A204.1 (cell line): ENCODE results near the gene SERPINA1.
"Not testable (repeated sequence)": the region's sequence is repeated elsewhere in the genome, so short reads cannot be mapped to it uniquely, and the experiment has no call there.

Source experiments
- FAIRE-seq: peaks from 2 replicates; lab custom pipeline; 2012; peaks lifted over from hg19 to GRCh38; lab: Jason Lieb, UNC

Gene SERPINA1

DNA sequence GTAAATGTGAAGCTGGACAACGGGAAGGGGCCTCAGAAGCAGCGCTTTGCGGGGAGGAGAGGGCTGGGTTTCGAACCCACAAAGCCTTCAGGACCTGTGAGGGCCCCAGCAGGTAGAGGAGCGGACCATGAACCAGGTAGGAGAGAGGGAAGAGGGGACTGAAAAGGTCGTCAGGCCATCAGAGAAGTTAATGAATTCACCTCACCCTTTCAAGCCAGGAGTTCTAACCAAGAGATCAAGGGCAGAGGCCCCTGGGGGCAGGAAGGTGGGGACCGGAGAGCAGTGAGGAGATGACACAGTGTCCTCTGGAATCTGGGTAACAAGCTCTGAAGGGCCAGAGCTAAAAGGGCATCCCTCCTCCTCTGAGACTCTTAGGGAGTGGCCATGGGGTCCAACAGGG is 19.4 kb downstream of the SERPINA1 start:
- FAIRE-seq = no peak

DNA sequence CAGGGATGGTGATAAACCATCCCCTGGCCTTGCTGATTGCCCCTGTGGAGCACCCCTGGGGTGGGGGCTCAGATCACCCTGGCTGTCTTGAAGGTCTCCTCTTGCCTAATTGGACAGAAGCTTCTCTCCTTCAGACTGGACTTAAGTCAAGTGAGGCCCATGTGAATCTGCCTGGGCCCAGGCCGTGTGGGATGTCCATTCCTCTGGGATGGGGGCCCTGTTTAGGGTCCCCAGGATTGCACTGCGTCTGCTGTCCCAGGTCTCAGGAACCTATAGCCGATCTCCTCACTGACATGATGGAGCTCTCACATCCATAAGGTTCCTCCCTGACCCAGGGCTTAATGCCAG is 20.2 kb downstream of the SERPINA1 start:
- no peak for FAIRE-seq

DNA sequence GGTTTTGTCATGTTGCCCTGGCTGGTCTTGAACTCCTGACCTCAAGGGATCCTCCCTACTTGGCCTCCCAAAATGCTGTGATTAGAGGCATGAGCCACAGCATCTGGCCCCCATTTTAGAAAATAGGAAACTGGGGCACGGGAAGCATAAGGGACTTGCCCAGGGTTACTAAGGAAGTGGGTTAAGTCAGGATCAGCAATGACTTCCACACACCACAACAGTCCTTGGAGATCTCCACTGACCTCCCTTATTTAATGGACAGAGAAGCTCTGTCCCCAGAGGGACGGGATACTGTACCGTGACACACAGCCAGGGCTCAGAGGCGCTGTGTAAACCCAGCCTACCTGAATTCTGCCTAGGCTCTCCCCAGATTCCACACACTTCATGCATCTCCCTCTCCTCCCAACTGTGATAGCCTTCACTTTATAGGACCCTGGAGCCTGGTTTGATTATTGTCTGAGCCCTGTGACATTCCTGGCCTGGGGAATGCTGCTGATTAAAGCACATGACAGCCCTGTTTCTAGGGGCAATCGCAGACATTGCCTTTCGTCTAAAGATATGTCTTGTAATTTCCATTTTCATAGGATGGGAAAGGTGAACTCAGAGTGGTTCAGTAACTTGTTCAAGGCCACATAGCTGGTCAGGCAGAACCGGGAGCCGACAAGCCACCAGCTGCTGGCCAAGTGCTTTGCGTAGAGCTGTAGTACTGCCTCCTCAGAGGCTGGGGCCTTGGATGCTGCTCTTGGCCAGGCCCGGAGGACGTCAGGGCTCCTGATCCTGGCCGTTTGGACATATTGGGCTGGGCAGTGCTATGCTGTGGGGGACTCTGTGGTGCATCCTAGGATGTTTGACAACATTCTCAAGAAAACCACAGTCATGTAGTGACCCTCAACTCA is 20.8 kb downstream of the SERPINA1 start:
- no peak for FAIRE-seq

DNA sequence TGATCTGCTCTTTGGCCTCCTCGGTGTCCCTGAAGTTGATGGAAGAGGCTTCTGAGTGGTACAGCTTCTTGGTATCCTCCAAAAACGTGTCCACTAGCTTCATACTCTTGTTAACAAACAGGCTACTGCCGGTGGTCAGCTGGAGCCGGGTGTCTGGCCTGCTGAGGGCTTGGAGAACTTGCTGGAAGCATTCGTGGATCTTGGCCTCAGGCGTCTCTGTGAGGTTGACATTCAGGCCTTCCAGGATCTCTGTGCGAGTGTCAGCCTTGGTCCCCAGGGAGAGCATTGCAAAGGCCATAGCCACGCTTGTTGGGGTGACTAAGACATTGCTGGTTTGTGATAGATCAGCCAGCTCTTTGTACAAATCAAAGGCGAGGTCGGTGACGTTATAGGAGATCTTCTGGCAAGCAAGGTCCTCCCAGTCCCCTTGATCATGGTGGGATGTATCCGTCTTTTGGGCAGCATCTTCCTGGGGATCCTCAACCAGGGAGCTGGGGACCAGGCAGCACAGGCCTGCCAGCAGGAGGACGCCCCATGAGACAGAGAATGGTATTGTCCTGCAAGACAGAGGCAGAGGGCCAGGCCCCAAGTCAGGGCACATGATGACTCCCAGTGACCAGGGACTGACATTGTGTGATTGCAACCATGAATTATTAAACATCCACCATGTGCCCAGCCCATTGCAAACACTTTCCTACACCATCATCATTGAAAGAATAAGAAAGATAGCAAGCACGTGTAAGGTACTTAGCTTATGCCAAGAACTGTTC is 22.1 kb downstream of the SERPINA1 start, which contains the start of gene SERPINA2:
Gene SERPINA2 (minus strand): TSS at position 553 of the 770 bp plus-strand sequence.
- FAIRE-seq = no peak

DNA sequence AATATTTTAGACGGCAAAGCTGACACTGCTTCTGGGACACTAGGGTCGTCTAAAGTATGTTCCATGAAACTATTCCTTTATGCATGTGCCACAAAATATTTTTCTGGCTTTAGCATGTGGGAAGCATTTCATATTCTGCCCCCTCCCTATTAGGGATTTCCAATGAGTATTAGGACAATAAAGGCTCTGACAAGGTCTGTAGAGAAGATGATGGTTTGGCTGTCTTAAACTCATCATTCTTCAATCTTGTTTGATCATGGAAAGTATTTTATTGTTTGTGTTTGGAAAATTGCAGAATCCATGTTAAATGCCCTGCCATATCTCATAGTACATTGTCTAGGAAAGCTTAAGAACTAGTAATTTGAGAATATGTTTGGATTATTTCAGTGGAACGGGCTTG is 22.8 kb downstream of the SERPINA1 start:
- FAIRE-seq = no peak

DNA sequence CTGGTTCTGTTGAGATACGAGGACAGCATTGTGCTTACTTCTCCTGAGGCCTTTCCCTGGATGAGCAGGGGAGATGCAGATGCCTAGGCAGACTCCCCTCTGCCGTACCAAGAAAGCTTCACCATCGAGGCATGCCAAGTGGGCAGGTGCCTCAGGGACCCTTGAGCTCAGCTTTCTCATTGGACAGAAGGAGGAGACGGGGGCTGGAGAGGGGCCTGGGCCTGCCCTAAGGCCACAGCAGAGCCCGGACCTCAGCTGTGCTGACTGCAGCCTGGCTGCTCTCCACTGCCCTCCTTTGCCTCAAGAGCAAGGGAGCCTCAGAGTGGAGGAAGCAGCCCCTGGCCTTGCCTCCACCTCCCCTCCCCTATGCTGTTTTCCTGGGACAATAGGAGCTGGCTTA is 23.4 kb downstream of the SERPINA1 start:
- FAIRE-seq = no peak

DNA sequence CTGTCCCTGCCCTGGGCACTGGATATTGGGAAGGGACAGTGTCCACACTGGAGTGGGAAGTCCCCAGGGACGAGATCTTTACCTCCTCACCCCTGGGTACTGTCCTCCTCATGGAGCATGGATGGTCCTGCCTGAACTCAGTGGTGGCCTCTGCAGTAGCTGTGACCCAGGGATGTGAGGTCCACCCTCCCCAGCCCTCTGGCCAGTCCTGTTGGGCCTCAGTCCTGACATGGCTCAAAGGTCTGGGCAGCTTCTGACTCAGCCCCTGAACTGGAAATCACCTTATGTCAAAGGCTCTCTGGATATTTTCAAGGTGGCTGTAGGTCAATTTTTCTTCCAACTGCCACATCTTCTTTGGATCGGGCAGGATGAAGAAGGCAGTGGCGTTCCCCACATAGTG is 24.4 kb downstream of the SERPINA1 start:
- FAIRE-seq = no peak

DNA sequence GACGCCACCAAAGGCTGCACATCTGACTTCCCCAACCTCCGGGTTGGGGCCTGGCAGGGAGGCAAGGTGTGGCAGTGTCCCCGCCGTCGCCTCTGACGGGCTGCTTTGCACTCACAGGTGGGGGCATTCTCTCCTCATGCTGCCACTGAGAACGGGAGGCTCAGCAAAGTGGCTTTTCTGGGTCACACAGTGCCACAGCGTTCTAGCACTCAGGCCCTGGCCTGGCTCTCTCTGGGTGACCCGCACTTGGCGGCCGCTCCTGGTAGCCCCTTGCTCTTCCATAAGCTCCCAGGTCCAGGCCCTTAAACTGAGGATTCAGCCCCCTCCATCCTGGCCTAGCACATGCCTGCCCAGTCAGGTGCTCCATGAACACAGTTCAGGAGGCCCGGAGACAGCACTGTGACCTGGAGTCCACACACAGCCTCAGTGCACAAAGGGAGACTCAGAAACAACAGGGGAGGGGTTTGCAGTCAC is 25.2 kb downstream of the SERPINA1 start:
- FAIRE-seq = no peak

DNA sequence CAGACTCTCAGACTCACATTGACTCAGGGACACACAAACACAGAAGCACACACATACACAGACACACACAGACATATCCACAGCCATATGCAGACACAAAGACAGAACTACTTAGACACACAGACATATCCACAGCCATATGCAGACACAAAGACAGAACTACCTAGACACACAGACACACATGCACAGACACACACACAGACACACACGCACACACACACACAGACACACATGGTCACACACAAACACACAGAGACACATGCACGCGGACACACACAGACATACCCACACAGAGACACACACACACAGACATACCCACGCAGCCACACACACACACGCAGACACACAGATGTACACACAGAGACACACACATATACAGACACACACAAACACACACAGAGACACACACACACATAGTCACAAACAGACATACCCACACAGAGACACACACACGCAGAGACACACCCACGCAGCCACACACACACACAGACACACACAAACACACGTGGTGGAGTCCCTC is 25.7 kb downstream of the SERPINA1 start:
- no peak for FAIRE-seq

DNA sequence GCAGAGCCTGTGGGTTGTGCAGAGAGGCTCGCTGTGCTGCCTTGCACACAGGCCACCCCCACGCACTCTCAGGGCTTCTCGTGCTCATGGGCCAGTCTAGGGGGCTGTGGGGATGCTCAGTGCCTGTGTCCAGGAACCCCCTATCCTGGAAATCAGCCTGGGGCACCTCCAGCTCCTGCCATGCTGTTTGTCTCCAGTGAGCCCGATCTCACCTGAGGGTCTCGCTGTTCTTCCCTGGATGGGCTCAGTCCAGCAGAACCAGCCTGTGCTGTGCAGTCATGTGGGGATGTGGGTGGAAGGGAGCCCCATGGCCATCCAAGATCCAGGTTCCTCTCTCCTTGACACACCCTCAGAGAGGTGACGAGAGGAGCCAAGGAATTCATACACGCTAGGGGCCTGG is 26.7 kb downstream of the SERPINA1 start:
- no peak for FAIRE-seq

DNA sequence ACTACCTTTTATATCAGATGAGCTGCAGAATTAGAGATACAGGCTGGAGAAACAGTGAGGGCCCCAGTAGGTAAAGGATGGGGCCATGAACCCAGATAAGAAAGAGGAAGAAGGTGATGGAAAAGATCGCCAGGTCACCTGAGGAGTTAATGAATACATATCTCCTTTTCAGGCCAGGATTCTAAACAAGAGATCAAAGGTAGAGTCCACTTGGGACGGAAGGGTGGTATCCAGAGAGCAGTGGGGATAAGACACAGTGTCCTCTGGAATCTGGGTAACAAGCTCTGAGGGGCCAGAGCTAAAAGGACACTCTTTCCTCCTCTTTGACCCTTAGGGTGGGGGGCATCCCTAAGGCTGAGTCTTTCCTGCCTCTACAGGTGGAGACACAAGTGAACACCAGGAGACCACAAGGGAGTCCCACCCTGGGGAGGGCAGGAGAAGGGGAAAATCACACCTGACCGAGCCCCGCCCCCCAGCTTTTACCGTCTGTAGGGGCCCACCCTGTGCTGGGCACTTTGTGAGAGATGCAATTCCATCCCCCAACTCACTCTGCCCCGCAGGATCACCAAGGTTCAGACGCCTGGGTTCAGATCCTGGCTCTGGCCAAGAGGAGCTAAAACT is 27.3 kb downstream of the SERPINA1 start:
- no peak for FAIRE-seq

DNA sequence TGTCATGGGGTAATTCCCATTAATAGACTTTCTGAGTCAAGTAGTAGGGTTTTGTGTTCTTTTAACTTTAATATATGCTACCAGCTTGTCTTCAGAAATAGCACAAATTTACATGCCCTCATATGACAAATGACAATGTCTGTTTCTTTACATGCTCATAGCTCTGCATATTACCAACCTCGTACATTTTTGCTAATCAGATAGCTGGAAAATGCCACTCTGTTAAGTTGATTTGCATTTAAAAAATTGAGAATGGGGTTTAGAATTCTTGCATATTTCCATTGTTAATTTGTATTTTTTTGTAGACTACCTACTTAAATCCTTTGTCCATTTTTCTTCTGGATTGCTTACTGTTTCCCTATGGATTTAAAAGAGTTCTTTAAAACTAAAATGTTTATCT is 31.2 kb downstream of the SERPINA1 start:
- FAIRE-seq = no peak

DNA sequence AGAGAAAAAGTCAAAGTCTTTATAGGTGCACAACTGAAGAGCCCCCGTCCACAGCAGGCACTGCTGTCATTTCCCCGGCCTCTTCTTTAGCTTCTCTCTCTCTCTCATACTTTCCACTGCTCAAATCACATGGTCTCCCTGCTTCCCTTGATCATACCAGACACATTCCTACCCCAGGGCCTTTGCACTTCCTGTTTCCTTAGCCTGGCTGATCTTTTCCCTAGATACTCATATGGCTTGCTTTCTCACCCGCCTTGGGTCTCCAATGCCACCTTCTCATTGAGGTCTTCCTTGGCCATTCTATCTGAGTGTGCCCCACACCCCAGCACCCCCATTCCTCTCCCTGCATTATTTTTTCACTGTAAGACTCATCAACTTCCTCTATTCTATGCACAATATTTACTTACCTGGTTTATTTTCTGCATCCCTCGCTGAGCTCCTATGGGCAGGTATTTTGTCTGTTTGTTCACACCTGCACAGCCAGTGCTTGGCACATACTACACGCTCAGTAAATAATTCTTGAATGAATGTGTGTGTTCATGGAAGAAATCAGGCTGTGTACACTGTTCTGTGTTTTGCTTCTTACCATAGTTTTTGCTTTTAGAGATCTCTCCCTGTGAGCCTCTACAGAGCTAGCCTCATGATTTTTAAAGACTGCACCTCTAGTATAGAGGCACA is 31.9 kb downstream of the SERPINA1 start:
- no peak for FAIRE-seq

DNA sequence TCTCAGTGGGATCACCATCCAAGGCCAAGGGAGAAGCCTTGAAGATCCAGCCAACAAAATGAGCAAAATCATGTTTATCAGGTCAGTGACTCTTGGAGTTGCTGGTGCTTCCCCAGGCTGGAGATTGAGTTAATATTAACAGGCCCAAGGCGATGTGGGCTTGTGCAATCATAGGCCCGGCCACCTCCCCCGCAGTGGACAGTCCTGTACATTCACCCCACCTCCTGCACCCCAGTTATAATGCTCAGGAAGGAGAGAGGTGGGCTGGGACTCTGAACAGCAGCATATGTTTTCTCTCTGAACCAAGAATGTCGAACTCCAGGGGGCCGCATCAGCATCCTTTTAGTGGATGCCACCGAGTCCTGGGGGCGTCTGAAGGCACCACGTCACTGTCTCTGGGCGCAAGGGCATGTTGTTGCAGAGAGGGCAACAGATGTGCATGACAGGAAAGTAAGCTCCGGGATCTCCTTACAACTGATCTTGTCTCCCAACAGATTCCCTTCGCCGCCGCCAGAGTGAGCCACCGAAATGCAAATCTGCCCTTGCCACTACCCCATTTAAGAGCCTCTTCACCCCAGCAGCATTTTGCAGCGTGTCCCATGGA is 33.1 kb downstream of the SERPINA1 start:
- FAIRE-seq = no peak

DNA sequence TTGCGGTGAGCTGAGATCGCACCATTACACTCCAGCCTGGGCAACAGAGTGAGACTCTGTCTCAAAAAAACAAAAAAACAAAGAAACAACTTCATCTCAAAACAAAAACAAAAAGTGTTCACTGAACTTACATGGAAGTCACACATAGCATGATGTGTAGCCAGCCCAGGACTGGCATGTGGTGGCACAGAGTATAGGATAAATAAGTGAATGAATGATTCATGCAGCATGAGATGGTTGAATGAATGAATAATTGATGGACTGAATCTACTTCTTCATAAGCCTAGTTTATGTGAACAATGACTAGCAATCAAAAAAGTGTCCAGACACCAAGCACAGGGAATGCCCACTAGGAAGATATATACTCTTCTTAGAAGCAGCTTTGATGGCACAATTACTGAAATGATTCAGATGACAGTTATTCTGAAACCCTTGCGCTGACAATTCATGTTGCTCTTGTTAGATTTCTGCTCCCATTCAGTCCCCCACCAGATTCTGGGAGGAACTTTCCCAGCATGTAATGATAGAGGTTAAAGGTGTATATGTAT is 33.7 kb downstream of the SERPINA1 start:
- FAIRE-seq = no peak

DNA sequence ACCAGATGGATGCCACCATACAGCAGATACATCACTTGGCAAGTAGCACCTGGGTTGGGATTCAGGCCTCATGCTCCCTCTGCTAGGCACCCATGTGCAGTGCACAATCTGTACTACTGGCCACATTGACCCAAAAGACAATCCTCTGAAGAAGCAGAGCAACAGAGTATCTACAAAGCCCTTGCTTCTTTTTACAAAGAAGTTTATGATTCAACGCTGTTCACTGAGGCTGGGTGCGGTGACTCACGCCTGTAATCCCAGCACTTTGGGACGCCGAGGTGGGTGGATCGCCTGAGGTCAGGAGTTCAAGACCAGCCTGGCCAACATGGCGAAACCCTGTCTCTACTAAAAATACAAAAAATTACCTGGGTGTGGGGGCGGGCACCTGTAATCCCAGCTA is 34.2 kb downstream of the SERPINA1 start:
- FAIRE-seq = not testable (repeated sequence)

DNA sequence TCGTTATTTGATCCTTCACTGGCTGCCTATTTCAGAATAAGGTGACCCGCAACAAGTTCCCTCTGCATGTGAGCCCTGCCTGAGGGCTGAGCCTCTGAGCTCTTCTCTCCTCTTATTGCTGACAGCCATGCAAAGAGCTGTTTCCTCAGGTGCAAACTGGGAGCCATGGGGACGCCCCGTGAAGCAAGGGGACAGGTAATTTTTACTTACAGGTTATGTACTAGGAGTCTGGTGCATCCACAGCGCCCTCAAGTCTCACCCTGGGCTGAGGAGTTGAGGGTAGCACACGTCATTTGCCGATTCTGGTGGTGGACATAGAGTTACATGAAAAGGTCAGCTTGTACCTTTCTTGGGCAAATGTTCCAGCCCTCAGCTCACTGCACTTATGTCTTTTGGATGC is 39.1 kb downstream of the SERPINA1 start:
- no peak for FAIRE-seq

DNA sequence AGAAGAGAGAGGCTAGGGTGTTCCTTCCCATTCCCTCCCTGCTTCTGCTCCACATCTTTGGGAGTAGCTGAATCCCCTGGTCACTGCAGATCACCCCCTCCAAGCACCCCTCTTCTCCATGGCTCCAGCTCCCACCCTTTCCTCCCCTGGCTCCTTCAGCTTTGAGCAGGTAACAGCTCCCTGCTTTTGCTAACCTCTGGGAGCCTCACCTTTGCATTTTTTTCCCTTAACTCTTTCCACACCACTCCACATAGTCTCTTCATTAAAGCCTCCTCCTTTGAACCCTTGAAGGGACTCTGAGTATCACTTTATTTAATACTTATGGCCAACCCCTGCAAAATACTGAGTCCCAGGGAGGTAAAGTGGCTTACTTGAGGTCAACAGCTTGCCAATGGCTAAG is 39.6 kb downstream of the SERPINA1 start:
- no peak for FAIRE-seq

DNA sequence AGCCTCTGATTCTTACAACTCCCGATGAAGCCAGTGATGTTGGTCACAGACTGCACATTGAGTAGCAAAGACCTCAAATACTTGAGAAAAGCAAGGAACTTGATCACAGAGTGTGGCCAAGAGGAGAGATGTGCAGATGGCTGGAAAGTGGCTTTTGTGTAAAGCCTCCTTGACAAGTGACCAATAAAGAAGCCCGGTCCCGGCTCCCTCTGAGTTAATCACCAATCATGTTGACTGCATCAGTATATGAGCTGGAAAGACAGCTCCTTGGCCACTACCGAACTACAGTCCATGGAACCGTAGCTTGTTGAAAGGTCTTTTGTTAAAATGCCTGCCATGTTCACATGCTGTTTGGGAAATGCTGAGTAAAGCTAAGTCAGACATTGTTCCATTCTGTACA is 41.6 kb downstream of the SERPINA1 start:
- FAIRE-seq = no peak

DNA sequence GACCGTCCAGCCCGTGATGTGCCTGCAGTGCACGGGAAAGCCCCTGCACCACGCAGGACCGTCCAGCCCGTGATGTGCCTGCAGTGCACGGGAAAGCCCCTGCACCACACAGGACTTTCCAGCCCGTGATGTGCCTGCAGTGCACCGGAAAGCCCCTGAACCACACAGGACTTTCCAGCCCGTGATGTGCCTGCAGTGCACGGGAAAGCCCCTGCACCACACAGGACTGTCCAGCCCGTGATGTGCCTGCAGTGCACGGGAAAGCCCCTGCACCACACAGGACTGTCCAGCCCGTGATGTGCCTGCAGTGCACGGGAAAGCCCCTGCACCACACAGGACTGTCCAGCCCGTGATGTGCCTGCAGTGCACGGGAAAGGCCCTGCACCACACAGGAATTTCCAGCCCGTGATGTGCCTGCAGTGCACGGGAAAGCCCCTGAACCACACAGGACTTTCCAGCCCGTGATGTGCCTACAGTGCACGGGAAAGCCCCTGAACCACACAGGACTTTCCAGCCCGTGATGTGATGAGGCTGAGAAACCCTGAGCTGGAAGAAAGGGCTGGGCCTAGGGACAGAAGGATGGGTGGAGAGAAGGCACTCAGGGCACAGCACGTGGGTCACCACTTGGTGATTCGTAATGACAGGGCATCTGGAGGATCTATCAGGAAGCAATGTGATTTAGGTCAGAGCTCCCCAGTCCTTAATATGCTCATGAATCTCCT is 42.2 kb downstream of the SERPINA1 start:
- FAIRE-seq = not testable (repeated sequence)
